Thyroid gland (tissue), 4 donors: ENCODE data around the gene SERHL2.
"Not testable (repeated sequence)": the region's sequence is repeated elsewhere in the genome, so short reads cannot be mapped to it uniquely, and the experiment has no call there.

ENCODE experiments used
- POLR2A ChIP-seq, 2 donors: fragments of 450-650 bp; IDR thresholded peaks; one replicate each; pipeline ENCODE4 v1.6.1; 2017; ENCODE audit warnings: antibody characterized with exemption in 2 of 2, mild to moderate bottlenecking in 2 of 2, moderate library complexity in 1 of 2
- TF ChIP-seq, protein P1 (sequence below), 6 experiments: fragments of 200-600 bp in 3 of 6; fragments of 450-650 bp in 3 of 6; sonication (generic) in 3 of 6; IDR thresholded peaks; one replicate each; pipeline ENCODE4 v1.5.1; 2016 to 2019; ENCODE audit warnings: antibody characterized with exemption in 6 of 6, mild to moderate bottlenecking in 2 of 6, inconsistent platforms in 1 of 6, moderate library complexity in 1 of 6

- TF ChIP-seq, protein P1, sequence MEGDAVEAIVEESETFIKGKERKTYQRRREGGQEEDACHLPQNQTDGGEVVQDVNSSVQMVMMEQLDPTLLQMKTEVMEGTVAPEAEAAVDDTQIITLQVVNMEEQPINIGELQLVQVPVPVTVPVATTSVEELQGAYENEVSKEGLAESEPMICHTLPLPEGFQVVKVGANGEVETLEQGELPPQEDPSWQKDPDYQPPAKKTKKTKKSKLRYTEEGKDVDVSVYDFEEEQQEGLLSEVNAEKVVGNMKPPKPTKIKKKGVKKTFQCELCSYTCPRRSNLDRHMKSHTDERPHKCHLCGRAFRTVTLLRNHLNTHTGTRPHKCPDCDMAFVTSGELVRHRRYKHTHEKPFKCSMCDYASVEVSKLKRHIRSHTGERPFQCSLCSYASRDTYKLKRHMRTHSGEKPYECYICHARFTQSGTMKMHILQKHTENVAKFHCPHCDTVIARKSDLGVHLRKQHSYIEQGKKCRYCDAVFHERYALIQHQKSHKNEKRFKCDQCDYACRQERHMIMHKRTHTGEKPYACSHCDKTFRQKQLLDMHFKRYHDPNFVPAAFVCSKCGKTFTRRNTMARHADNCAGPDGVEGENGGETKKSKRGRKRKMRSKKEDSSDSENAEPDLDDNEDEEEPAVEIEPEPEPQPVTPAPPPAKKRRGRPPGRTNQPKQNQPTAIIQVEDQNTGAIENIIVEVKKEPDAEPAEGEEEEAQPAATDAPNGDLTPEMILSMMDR (IDR thresholded peaks at IDR 0.05), result not testable (repeated sequence)
- TF ChIP-seq POLR2A (IDR thresholded peaks at IDR 0.05), result not testable (repeated sequence)
These were observed 10.2 kb downstream of the SERHL2 start for GRCh38 chr22:42563943-42564342.
